Fibroblast of lung (primary cell): ENCODE measurements around the gene RNPEPL1. TPM values are rescaled to one million over a fixed set of nuclear protein-coding genes. Genes with fewer than 3 reads are reported as not detected.
A peak's percentile ranks its signal among the peaks of the same experiment; 100 is the strongest.

Experiments used
- DNase-seq, 2 donors: peaks; one replicate each; pipeline versions ENCODE4 v3.0.0 to v3.0.0-alpha.2; 2010; ENCODE audit warnings: low read depth in 2 of 2
- H2AFZ ChIP-seq: 2 replicates; pipeline ENCODE4 v1.5.1; 2012; ENCODE audit warnings: low read length, control low read depth, inconsistent platforms
- H3K27ac ChIP-seq: 2 replicates; pipeline ENCODE4 v1.5.1; 2011; ENCODE audit warnings: low read length, control low read depth; ENCODE audit not compliant: insufficient read depth
- H3K27me3 ChIP-seq: 2 replicates; pipeline ENCODE4 v1.5.1; 2011; ENCODE audit warnings: mild to moderate bottlenecking, low read length; ENCODE audit not compliant: control insufficient read depth, insufficient read depth
- H3K36me3 ChIP-seq: 2 replicates; pipeline ENCODE4 v1.5.1; 2011; ENCODE audit warnings: low read length; ENCODE audit not compliant: control insufficient read depth, insufficient read depth
- H3K4me1 ChIP-seq: 2 replicates; pipeline ENCODE4 v1.5.1; 2011; ENCODE audit warnings: low read length; ENCODE audit not compliant: control insufficient read depth, insufficient read depth; ENCODE audit errors: extremely low read depth
- H3K4me2 ChIP-seq: 2 replicates; pipeline ENCODE4 v1.5.1; 2011; ENCODE audit warnings: low read length, control low read depth; ENCODE audit not compliant: insufficient read depth; ENCODE audit errors: extremely low read depth
- H3K4me3 ChIP-seq, 4 experiments: fragments of 200-600 bp in 1 of 4; sonication (generic) in 1 of 4; replicated peaks in 1 of 4; 2 replicates each; pipeline ENCODE4 v1.5.1; 2011 to 2016; ENCODE audit warnings: low read length in 4 of 4, low read depth in 3 of 4, mild to moderate bottlenecking in 3 of 4, control low read depth in 2 of 4, inconsistent platforms in 1 of 4, mixed read lengths in 1 of 4; ENCODE audit not compliant: insufficient read depth in 1 of 4; ENCODE audit errors: control extremely low read depth in 1 of 4
- H3K79me2 ChIP-seq: 2 replicates; pipeline ENCODE4 v1.5.1; 2012; ENCODE audit warnings: mild to moderate bottlenecking, low read length, inconsistent platforms; ENCODE audit not compliant: control insufficient read depth, insufficient read depth
- H3K9ac ChIP-seq: 2 replicates; pipeline ENCODE4 v1.5.1; 2011; ENCODE audit warnings: mild to moderate bottlenecking, low read length, control low read depth; ENCODE audit not compliant: insufficient read depth
- H3K9me3 ChIP-seq: 2 replicates; pipeline ENCODE4 v1.5.1; 2012; ENCODE audit warnings: low read depth, low read length; ENCODE audit not compliant: control insufficient read depth, insufficient read depth
- H4K20me1 ChIP-seq: 2 replicates; pipeline ENCODE4 v1.5.1; 2011; ENCODE audit warnings: low read length; ENCODE audit not compliant: control insufficient read depth, insufficient read depth; ENCODE audit errors: extremely low read depth
- EZH2 ChIP-seq: IDR thresholded peaks from 2 replicates; pipeline ENCODE4 v1.5.1; 2012; ENCODE audit warnings: low read length, control low read depth, mild to moderate bottlenecking; ENCODE audit errors: missing control alignments
- polyA plus RNA-seq, 2 donors: library from polyadenylated mRNA; depleted of rRNA in 1 of 2; stranded (reverse) in 1 of 2; unstranded in 1 of 2; fragments of >200 nt; gene quantifications; 2 replicates each; pipeline ENCODE4 v1.2.1, GENCODE V29; 2011 to 2012; ENCODE audit warnings: missing spikeins in 1 of 2
- total RNA-seq: library from RNA; depleted of rRNA; stranded (reverse); fragments of >200 nt; gene quantifications from 2 replicates; pipeline ENCODE4 v1.2.1, GENCODE V29; 2014
- TF ChIP-seq, protein P1 (sequence below), 2 donors: IDR thresholded peaks in 1 of 2; conservative IDR thresholded peaks in 1 of 2; 1 replicate in 1 of 2; 2 replicates in 1 of 2; pipeline ENCODE4 v1.5.1; 2011 to 2012; ENCODE audit warnings: low read length in 2 of 2, control low read depth in 1 of 2, inconsistent platforms in 1 of 2, low read depth in 1 of 2, mild to moderate bottlenecking in 1 of 2

RNPEPL1 gene
- total and polyA plus RNA-seq, 2 donors (not counting 1 experiment from before 2014, with no cell fraction given): 7.9 to 20.6 TPM

DNA sequence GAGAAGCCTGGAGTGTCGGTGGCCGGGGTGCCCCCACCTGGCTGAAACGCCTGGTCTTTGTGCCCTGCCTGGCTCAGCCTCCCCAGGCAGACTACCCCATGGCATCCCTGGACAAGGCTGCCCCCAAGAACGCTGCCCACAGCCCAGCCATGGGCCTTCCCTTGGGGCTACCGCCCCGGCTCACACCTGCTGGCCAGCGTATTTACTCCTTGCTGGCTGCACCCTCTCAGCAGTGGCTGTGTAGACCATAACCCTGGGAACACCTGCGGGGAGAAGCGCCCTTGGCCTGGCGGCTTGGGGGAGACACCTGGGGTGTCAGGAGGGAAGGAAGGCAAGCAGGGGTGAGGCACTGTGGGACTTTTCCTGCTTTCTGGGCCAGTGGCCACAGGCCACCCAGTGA is 35.6 kb downstream of the RNPEPL1 start:
- Histone ChIP-seq H3K4me2 (no peak overlapping the region), H4K20me1 (no peaks in the 10 kb centered on the region), H3K36me3 (no peaks in the 10 kb centered on the region), H2AFZ (no peak overlapping the region), H3K4me1 (no peaks in the 10 kb centered on the region), H3K79me2 (no peaks in the 10 kb centered on the region), H3K9me3 (no peaks in the 10 kb centered on the region), H3K27ac (no peak overlapping the region), H3K9ac (no peak overlapping the region), H3K27me3 (no peaks in the 10 kb centered on the region), H3K4me3 (no peak overlapping the region)
- no peak for TF ChIP-seq EZH2
- TF ChIP-seq, protein P1, sequence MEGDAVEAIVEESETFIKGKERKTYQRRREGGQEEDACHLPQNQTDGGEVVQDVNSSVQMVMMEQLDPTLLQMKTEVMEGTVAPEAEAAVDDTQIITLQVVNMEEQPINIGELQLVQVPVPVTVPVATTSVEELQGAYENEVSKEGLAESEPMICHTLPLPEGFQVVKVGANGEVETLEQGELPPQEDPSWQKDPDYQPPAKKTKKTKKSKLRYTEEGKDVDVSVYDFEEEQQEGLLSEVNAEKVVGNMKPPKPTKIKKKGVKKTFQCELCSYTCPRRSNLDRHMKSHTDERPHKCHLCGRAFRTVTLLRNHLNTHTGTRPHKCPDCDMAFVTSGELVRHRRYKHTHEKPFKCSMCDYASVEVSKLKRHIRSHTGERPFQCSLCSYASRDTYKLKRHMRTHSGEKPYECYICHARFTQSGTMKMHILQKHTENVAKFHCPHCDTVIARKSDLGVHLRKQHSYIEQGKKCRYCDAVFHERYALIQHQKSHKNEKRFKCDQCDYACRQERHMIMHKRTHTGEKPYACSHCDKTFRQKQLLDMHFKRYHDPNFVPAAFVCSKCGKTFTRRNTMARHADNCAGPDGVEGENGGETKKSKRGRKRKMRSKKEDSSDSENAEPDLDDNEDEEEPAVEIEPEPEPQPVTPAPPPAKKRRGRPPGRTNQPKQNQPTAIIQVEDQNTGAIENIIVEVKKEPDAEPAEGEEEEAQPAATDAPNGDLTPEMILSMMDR (conservative IDR thresholded peaks at IDR 0.05 in 1 of 2, IDR thresholded peaks at IDR 0.05 in 1 of 2; ENCODE audit: low read depth in 1 of 2, low read length in 2 of 2): no peak
- DNase-seq: no peak

DNA sequence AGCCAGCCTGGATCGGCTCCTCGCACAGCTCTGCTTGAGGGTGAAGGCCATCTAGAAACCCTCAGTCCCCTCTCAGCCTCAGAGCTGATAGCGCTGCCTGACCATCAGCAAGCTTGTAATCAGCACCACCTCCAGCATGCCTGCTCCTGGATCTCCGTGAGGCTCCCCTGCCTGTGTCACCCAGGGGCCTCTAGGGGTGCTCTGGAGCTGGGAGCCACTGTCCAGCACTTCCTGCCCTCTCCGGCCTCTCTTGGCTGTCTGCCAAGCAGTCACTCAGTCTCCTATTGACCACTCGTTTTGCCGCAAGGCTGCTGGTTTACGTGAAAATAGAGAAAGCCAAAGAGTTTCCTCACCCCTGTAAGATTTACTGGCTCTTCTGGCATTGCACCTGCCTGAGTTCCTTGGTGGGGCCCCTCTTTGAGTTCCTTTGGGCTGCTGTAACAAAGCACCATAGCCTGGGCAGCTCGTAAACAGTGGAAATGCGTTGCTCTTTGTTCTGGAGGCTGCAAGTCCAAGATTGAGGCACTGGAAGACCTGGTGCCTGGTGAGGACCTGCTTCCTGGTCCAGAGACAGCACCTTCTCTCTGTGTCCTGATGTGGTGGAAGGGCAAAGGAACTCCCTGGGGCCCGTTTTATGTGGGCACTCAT is 36.1 kb downstream of the RNPEPL1 start:
- no peak overlapping the region for H3K4me2 ChIP-seq
- no peaks in the 10 kb centered on the region for H3K36me3 ChIP-seq
- DNase-seq: peak; percentile 36 to 65

DNA sequence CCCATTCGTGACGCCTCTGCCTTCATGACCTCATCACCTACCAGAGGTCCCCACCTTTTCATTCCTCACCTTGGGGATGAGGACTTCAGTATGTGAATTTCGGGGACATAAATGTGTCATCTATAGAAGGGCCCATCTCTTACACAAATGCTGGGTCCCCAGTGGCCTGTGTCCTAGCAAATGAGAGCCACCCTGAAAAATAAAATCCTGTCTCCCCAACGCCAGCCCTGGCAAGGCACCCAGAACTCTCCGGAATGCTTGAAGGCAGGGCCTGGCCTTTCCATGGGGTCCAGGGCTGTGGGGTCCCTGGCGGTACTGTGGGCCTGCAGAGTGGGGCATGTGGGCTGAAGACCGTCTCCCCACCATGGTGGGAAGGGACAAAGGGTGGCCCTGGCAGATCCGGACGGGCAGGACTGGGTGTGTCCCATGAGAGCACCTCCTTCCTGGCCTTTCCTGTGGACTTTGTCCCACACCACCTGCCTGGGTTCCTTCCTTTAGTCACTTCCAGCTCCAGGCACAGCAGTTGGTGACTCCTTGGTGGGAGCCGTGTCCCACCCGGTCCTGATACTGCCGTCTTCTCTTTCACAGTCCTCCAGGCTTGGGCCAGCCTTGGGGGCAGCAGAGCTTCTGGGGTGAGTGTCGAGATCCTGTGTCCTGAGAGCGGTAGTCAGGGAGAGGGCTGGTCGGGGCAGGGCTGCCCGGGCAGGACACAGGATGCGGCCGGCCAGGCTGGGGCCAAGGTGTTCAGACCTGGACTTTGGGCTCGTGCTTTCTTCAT is 36.8 kb downstream of the RNPEPL1 start:
- no peak for DNase-seq
- H3K27me3 ChIP-seq: no peaks in the 10 kb centered on the region
- no peaks in the 10 kb centered on the region for H3K4me1 ChIP-seq
- no peaks in the 10 kb centered on the region for H3K79me2 ChIP-seq
- no peak overlapping the region for H3K9ac ChIP-seq
- no peaks in the 10 kb centered on the region for H3K9me3 ChIP-seq
- H2AFZ ChIP-seq: no peak overlapping the region
- no peak overlapping the region for H3K27ac ChIP-seq
- H3K4me2 ChIP-seq: no peak overlapping the region
- no peak for TF ChIP-seq EZH2
- TF ChIP-seq, protein P1 (conservative IDR thresholded peaks at IDR 0.05 in 1 of 2, IDR thresholded peaks at IDR 0.05 in 1 of 2; ENCODE audit: low read depth in 1 of 2, low read length in 2 of 2): no peak
- no peaks in the 10 kb centered on the region for H3K36me3 ChIP-seq
- H3K4me3 ChIP-seq: no peak overlapping the region
- H4K20me1 ChIP-seq: no peaks in the 10 kb centered on the region

More for the DNA sequence above, 36.1 kb downstream of the RNPEPL1 start:
- H3K4me1 ChIP-seq: no peaks in the 10 kb centered on the region
- H2AFZ ChIP-seq: no peak overlapping the region
- H3K4me3 ChIP-seq: no peak overlapping the region
- H3K79me2 ChIP-seq: no peaks in the 10 kb centered on the region
- no peak for TF ChIP-seq EZH2
- TF ChIP-seq, protein P1 (conservative IDR thresholded peaks at IDR 0.05 in 1 of 2, IDR thresholded peaks at IDR 0.05 in 1 of 2; ENCODE audit: low read depth in 1 of 2, low read length in 2 of 2): peak; percentile 45 to 65
- H3K9ac ChIP-seq: no peak overlapping the region
- no peak overlapping the region for H3K27ac ChIP-seq
- H4K20me1 ChIP-seq: no peaks in the 10 kb centered on the region
- H3K9me3 ChIP-seq: no peaks in the 10 kb centered on the region
- H3K27me3 ChIP-seq: no peaks in the 10 kb centered on the region
